Measurements from ENCODE around the gene XPNPEP1. TPM values are rescaled to one million over a fixed set of nuclear protein-coding genes. Genes with fewer than 3 reads are reported as not detected.
A peak's percentile ranks its signal among the peaks of the same experiment; 100 is the strongest.

The XPNPEP1 gene
- 25.4 TPM for polyA plus RNA-seq (2013, experiment 1 of 2)
- 26.0 TPM for polyA plus RNA-seq (2013, experiment 2 of 2)

DNA sequence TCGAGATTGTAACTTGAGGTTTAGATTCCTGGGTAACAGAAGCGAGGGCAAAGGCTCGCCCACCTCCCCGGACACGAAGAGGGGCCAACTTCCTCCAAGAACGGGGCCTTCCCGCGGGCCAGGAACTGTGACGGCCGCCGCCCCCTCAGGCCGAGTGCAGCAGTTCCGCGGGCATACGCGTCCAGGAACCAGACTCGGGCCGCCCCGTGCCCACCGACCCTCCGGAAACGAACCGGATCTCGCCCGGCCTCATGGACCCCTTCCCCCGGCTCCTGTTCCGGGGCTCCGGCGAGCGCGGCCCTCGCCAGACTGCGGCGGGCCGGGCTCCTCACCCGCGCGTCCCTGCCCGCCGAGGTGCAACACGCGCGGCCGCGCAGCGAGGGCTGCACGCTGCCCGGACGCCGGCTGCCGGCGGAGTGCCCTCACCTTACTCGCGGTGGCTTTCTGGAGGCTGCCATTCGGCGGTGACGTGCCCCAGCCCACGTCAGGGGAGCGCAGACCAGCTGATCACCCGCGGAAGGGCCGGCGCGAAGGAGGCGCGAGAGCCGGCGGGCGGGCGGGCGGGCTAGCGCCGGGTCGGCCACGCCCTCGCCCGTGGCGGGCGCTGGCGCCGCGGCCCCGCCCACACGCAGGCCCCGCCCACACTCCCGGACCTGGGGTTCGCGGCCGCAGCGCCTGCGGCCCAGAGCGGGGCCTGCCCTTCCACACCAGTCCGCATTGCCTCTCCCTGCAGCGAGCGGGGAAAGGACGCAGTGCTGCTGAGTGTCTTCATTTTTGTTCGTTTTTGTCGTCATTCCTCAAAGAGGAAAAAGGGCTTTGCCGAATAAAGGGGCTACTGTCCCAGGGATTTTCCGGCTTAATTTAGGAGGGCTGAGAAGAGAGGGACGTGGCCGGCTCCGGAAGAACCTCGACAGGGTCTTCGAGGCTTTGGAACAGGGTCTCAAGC lies at the start of gene XPNPEP1:
TSS of gene XPNPEP1 (minus strand) at position 536 of the 946 bp plus-strand sequence. CDS start at position 458, 78 bp downstream.
- DNase-seq = peak; percentile 87
- Histone ChIP-seq H2BK120ac (ENCODE audit: low read depth, low read length) (no peak within 1 kb of the TSS), H3K9ac (ENCODE audit: low read length) (peak within 1 kb of the TSS; percentile 86), H3K23ac (ENCODE audit: low read length) (peak within 1 kb of the TSS; percentile 51), H3K27me3 (ENCODE audit: insufficient read depth, low read length, poor library complexity) (no peaks in the 10 kb centered on the region), H2AK5ac (ENCODE audit: low read length) (peak within 1 kb of the TSS; percentile 68), H3K18ac (ENCODE audit: low read length) (peak within 1 kb of the TSS; percentile 33), H3K56ac (ENCODE audit: low read length) (peak within 1 kb of the TSS; percentile 87), H3K27ac (ENCODE audit: low read depth, low read length) (no peak within 1 kb of the TSS), H4K8ac (ENCODE audit: low read depth, low read length) (no peak within 1 kb of the TSS), H3K4me3 (ENCODE audit: low read length) (peak within 1 kb of the TSS; percentile 60), H3K4ac (ENCODE audit: low read depth, low read length) (no peak within 1 kb of the TSS), H3K36me3 (ENCODE audit: control insufficient read depth, insufficient read depth, low read length) (no peaks in the 10 kb centered on the region), H3K4me2 (ENCODE audit: low read length) (peak within 1 kb of the TSS; percentile 60), H3K79me2 (ENCODE audit: control insufficient read depth, insufficient read depth, low read length) (peaks cover 2% of the 10 kb centered on the region), H3K79me1 (ENCODE audit: low read length) (peaks cover 6% of the 10 kb centered on the region), H2BK5ac (ENCODE audit: low read length) (no peak within 1 kb of the TSS), H3K4me1 (ENCODE audit: control insufficient read depth, low read depth, low read length) (peaks cover 11% of the 10 kb centered on the region), H4K5ac (ENCODE audit: low read length) (peak within 1 kb of the TSS; percentile 51), H2BK15ac (replicated peaks; ENCODE audit: low read depth) (no peak within 1 kb of the TSS)
- no CpG with 5 or more reads among the region's 105 CpGs for WGBS (ENCODE audit: extremely low coverage, insufficient coverage, low lambda C conversion rate)

DNA sequence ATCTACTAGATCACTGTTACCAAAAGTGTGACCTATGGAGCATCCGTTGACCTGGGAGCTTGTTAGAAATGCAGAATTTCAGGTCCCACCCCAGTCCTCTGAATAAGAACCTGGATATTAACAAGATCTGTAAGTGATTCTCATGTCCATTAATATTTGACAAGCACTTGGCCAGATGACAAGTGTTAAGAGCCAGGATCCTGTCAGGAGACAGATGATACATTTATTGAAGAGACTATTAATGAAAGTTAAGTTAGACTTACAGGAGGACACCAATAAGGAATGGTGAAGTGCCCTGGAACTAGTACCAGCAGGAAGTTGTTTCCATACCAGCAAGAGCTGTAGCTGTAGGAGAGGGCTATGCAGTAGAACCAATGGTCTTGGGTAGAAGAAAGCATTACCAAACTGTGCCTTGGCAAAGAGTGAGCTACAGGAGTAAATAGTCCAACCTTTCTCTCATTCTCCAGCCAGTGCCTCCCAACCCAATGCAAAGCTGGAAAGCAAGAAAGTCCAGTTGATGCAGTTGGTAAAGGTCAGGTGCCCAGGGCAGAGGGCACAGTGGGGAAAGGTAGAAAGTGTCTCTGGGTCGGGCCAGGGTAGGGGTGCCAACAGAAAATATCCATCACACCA lies 49.2 kb upstream of the XPNPEP1 start:
- Histone ChIP-seq H3K4me1 (ENCODE audit: control insufficient read depth, low read depth, low read length) (peaks cover 4% of the 10 kb centered on the region), H3K4ac (ENCODE audit: low read depth, low read length) (no peak overlapping the region), H3K27ac (ENCODE audit: low read depth, low read length) (no peak overlapping the region)

DNA sequence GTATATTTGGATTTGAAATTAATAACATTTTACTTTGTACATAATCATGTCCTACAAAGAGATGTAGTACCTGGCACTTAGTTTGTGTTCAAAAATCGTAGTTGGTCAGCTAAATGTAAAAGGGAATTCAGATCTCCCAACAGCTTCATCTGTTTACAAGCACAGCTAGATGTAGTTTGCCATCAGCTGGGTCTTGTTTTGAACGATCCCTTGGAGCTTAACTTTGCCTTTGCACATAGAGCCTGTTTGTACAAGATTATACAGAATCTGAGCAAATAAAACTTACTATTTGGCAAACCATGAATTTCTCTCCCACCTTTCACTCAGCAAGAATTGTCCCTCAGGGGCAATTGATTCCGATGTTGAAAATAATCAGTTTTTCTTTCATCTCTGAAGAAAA lies 48.3 kb upstream of the XPNPEP1 start:
- no peaks in the 10 kb centered on the region for H3K27me3 ChIP-seq (ENCODE audit: insufficient read depth, low read length, poor library complexity)
- H3K4me1 ChIP-seq (ENCODE audit: control insufficient read depth, low read depth, low read length) = peaks cover 8% of the 10 kb centered on the region
- no peaks in the 10 kb centered on the region for H3K79me1 ChIP-seq (ENCODE audit: low read length)
- H2BK15ac ChIP-seq (replicated peaks; ENCODE audit: low read depth) = no peak overlapping the region
- no peak overlapping the region for H3K23ac ChIP-seq (ENCODE audit: low read length)
- DNase-seq = no peak
- no peak overlapping the region for H3K9ac ChIP-seq (ENCODE audit: low read length)
- no peak overlapping the region for H2BK5ac ChIP-seq (ENCODE audit: low read length)
- H3K79me2 ChIP-seq (ENCODE audit: control insufficient read depth, insufficient read depth, low read length) = no peaks in the 10 kb centered on the region
- no peak overlapping the region for H3K4ac ChIP-seq (ENCODE audit: low read depth, low read length)
- no CpG with 5 or more reads among the region's 3 CpGs for WGBS (ENCODE audit: extremely low coverage, insufficient coverage, low lambda C conversion rate)
- H3K18ac ChIP-seq (ENCODE audit: low read length) = no peak overlapping the region
- H2AK5ac ChIP-seq (ENCODE audit: low read length) = no peak overlapping the region
- no peak overlapping the region for H2BK120ac ChIP-seq (ENCODE audit: low read depth, low read length)
- H3K4me2 ChIP-seq (ENCODE audit: low read length) = no peak overlapping the region
- no peak overlapping the region for H3K56ac ChIP-seq (ENCODE audit: low read length)
- no peak overlapping the region for H4K5ac ChIP-seq (ENCODE audit: low read length)
- H3K4me3 ChIP-seq (ENCODE audit: low read length) = no peak overlapping the region
- no peak overlapping the region for H4K8ac ChIP-seq (ENCODE audit: low read depth, low read length)
- H3K27ac ChIP-seq (ENCODE audit: low read depth, low read length) = no peak overlapping the region
- H3K36me3 ChIP-seq (ENCODE audit: control insufficient read depth, insufficient read depth, low read length) = no peaks in the 10 kb centered on the region

More for the DNA sequence above, 49.2 kb upstream of the XPNPEP1 start:
- Histone ChIP-seq H3K4me3 (ENCODE audit: low read length) (no peak overlapping the region), H3K79me1 (ENCODE audit: low read length) (no peaks in the 10 kb centered on the region), H2BK15ac (replicated peaks; ENCODE audit: low read depth) (no peak overlapping the region), H2BK5ac (ENCODE audit: low read length) (no peak overlapping the region), H2AK5ac (ENCODE audit: low read length) (no peak overlapping the region), H3K79me2 (ENCODE audit: control insufficient read depth, insufficient read depth, low read length) (no peaks in the 10 kb centered on the region), H3K23ac (ENCODE audit: low read length) (no peak overlapping the region), H4K8ac (ENCODE audit: low read depth, low read length) (no peak overlapping the region), H4K5ac (ENCODE audit: low read length) (no peak overlapping the region), H3K36me3 (ENCODE audit: control insufficient read depth, insufficient read depth, low read length) (no peaks in the 10 kb centered on the region), H3K4me2 (ENCODE audit: low read length) (no peak overlapping the region), H3K18ac (ENCODE audit: low read length) (no peak overlapping the region), H3K9ac (ENCODE audit: low read length) (no peak overlapping the region), H3K56ac (ENCODE audit: low read length) (no peak overlapping the region), H3K27me3 (ENCODE audit: insufficient read depth, low read length, poor library complexity) (no peaks in the 10 kb centered on the region), H2BK120ac (ENCODE audit: low read depth, low read length) (no peak overlapping the region)
- WGBS (ENCODE audit: extremely low coverage, insufficient coverage, low lambda C conversion rate) = no CpG with 5 or more reads among the region's 2 CpGs
- DNase-seq = no peak

DNA sequence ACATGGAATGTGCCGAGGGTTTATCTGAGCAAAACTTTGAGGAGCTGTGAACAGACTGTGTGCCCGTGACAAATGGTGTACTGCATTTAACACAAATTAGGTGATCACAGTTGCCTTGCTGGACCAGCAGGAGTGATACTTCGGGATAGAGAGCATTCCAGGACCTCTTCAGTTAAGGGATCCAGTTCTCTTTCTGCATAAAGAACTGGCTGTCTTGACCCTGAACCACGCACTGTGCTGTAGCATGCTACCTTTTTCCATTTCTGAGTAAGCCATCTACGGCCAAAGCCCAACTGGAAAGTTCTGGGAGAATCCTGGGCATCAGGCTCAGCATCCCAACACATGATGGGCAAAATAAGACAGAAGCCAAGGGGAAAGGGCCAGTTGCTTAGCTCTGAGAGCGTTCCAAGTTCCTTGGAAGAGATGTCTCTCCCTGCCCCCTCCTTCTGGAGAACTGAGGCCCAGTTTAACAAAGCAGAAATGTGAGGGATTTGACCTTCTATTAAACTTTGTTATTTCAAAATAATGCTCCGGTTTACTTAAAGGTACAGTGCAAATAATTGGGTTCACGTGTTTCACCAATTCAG lies 46.5 kb upstream of the XPNPEP1 start:
- Histone ChIP-seq H3K18ac (ENCODE audit: low read length) (no peak overlapping the region), H2BK5ac (ENCODE audit: low read length) (peak overlapping the region; percentile 73), H3K79me2 (ENCODE audit: control insufficient read depth, insufficient read depth, low read length) (no peaks in the 10 kb centered on the region), H3K36me3 (ENCODE audit: control insufficient read depth, insufficient read depth, low read length) (no peaks in the 10 kb centered on the region), H3K27me3 (ENCODE audit: insufficient read depth, low read length, poor library complexity) (no peaks in the 10 kb centered on the region), H3K4me2 (ENCODE audit: low read length) (no peak overlapping the region), H3K4me3 (ENCODE audit: low read length) (no peak overlapping the region), H2BK15ac (replicated peaks; ENCODE audit: low read depth) (no peak overlapping the region), H2AK5ac (ENCODE audit: low read length) (no peak overlapping the region), H4K5ac (ENCODE audit: low read length) (no peak overlapping the region), H3K4ac (ENCODE audit: low read depth, low read length) (no peak overlapping the region), H3K23ac (ENCODE audit: low read length) (no peak overlapping the region), H2BK120ac (ENCODE audit: low read depth, low read length) (no peak overlapping the region), H3K9ac (ENCODE audit: low read length) (no peak overlapping the region), H3K56ac (ENCODE audit: low read length) (peak overlapping the region; percentile 28), H3K79me1 (ENCODE audit: low read length) (no peaks in the 10 kb centered on the region), H4K8ac (ENCODE audit: low read depth, low read length) (no peak overlapping the region), H3K27ac (ENCODE audit: low read depth, low read length) (peak overlapping the region; percentile 21), H3K4me1 (ENCODE audit: control insufficient read depth, low read depth, low read length) (peaks cover 8% of the 10 kb centered on the region)
- no CpG with 5 or more reads among the region's 8 CpGs for WGBS (ENCODE audit: extremely low coverage, insufficient coverage, low lambda C conversion rate)
- peak; percentile 85 for DNase-seq

DNA sequence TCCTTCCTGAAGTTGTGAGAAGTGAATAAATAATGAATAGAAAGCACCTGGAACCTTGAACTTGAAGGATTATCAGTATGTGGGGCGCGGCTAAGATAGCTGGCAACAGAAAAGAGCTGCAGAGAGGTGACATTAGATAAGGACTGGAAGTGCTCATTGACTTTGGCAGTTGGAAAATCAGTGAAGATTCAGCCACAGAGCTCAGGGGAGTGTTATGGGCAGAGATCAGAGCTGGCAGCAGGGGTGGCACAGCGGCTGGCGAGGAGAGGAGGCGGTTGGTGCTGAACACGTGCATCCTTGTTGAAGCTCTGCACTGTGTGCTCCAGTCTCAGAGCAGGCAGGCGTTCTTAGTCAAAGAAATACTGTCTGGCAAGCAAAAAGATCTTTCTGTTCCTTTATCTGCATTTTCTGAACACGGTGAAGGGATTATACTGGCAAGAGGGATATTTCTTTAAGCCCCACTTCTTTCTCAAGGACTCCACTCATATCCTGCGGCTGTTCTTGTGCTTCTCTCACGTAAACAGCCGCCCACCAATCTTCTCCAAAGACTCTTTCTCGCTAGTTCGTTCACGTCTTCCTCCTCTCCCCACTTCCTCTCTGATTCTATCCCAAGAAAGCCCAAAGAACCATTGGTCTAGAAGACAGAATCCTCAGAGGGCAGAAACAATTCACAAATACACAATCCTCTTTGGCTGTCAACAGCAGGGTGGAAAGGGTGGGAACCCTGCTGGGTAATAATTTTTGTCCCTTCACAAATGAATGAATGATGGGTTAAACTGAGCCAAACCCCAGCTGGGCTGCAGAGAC lies 45.8 kb upstream of the XPNPEP1 start:
- H3K79me2 ChIP-seq (ENCODE audit: control insufficient read depth, insufficient read depth, low read length) = no peaks in the 10 kb centered on the region
- no peak overlapping the region for H2BK120ac ChIP-seq (ENCODE audit: low read depth, low read length)
- no peak overlapping the region for H3K4ac ChIP-seq (ENCODE audit: low read depth, low read length)
- H2BK5ac ChIP-seq (ENCODE audit: low read length) = peak overlapping the region; percentile 66
- peak overlapping the region; percentile 61 for H3K18ac ChIP-seq (ENCODE audit: low read length)
- H2AK5ac ChIP-seq (ENCODE audit: low read length) = no peak overlapping the region
- WGBS (ENCODE audit: extremely low coverage, insufficient coverage, low lambda C conversion rate) = no CpG with 5 or more reads among the region's 14 CpGs
- H4K8ac ChIP-seq (ENCODE audit: low read depth, low read length) = no peak overlapping the region
- no peak overlapping the region for H2BK15ac ChIP-seq (replicated peaks; ENCODE audit: low read depth)
- H3K27ac ChIP-seq (ENCODE audit: low read depth, low read length) = no peak overlapping the region
- H3K9ac ChIP-seq (ENCODE audit: low read length) = no peak overlapping the region
- no peak overlapping the region for H3K4me2 ChIP-seq (ENCODE audit: low read length)
- no peak overlapping the region for H4K5ac ChIP-seq (ENCODE audit: low read length)
- peak; percentile 72 for DNase-seq
- no peak overlapping the region for H3K23ac ChIP-seq (ENCODE audit: low read length)
- no peaks in the 10 kb centered on the region for H3K36me3 ChIP-seq (ENCODE audit: control insufficient read depth, insufficient read depth, low read length)
- no peaks in the 10 kb centered on the region for H3K27me3 ChIP-seq (ENCODE audit: insufficient read depth, low read length, poor library complexity)
- peaks cover 8% of the 10 kb centered on the region for H3K4me1 ChIP-seq (ENCODE audit: control insufficient read depth, low read depth, low read length)
- no peak overlapping the region for H3K4me3 ChIP-seq (ENCODE audit: low read length)
- H3K56ac ChIP-seq (ENCODE audit: low read length) = no peak overlapping the region
- H3K79me1 ChIP-seq (ENCODE audit: low read length) = no peaks in the 10 kb centered on the region
